GM23248 (cell line): Measurements from ENCODE around the gene CORO2A. TPM values are rescaled to one million over a fixed set of nuclear protein-coding genes. Genes with fewer than 3 reads are reported as not detected.

ENCODE experiments used
- DNase-seq: peaks from one replicate; pipeline ENCODE4 v3.0.0-alpha.2; 2015
- H2AFZ ChIP-seq: fragments of 200-600 bp; sonication (generic); 2 replicates; pipeline ENCODE4 v1.6.1; 2016; ENCODE audit warnings: antibody characterized with exemption
- H3F3A ChIP-seq: fragments of 200-600 bp; sonication (generic); 2 replicates; pipeline ENCODE4 v1.6.1; 2016; ENCODE audit warnings: mild to moderate bottlenecking, antibody characterized with exemption, mixed run types; ENCODE audit not compliant: insufficient read depth
- H3K27ac ChIP-seq: fragments of 200-600 bp; sonication (generic); 2 replicates; pipeline ENCODE4 v1.5.1; 2016; ENCODE audit warnings: mild to moderate bottlenecking
- H3K27me3 ChIP-seq: fragments of 200-600 bp; sonication (generic); replicated peaks from 2 replicates; pipeline ENCODE4 v1.6.1; 2016; ENCODE audit warnings: mild to moderate bottlenecking; ENCODE audit not compliant: insufficient read depth
- H3K36me3 ChIP-seq: fragments of 200-600 bp; sonication (generic); 2 replicates; pipeline ENCODE4 v1.6.1; 2016; ENCODE audit warnings: low read depth, mild to moderate bottlenecking
- H3K4me1 ChIP-seq: fragments of 200-600 bp; sonication (generic); 2 replicates; pipeline ENCODE4 v1.6.1; 2016; ENCODE audit warnings: mild to moderate bottlenecking; ENCODE audit not compliant: insufficient read depth
- H3K4me2 ChIP-seq: fragments of 200-600 bp; sonication (generic); one replicate; pipeline ENCODE4 v1.6.1; 2016; ENCODE audit warnings: mild to moderate bottlenecking; ENCODE audit not compliant: unreplicated experiment
- H3K4me3 ChIP-seq: fragments of 200-600 bp; sonication (generic); 2 replicates; pipeline ENCODE4 v1.5.1; 2016; ENCODE audit warnings: mild to moderate bottlenecking
- H3K79me2 ChIP-seq: fragments of 200-600 bp; sonication (generic); 2 replicates; pipeline ENCODE4 v1.6.1; 2016; ENCODE audit warnings: mild to moderate bottlenecking; ENCODE audit not compliant: insufficient read depth
- H3K9ac ChIP-seq: fragments of 200-600 bp; sonication (generic); 2 replicates; pipeline ENCODE4 v1.6.1; 2016; ENCODE audit warnings: mild to moderate bottlenecking
- H3K9me2 ChIP-seq: fragments of 200-600 bp; sonication (generic); 2 replicates; pipeline ENCODE4 v1.6.1; 2016; ENCODE audit warnings: mixed run types, mild to moderate bottlenecking, moderate library complexity; ENCODE audit not compliant: insufficient read depth
- H3K9me3 ChIP-seq: fragments of 200-600 bp; sonication (generic); one replicate; pipeline ENCODE4 v1.6.1; 2017; ENCODE audit warnings: low read depth
- H4K20me1 ChIP-seq: fragments of 200-600 bp; sonication (generic); 2 replicates; pipeline ENCODE4 v1.6.0; 2016; ENCODE audit not compliant: insufficient read depth
- EZH2 ChIP-seq: fragments of 200-600 bp; sonication (generic); IDR thresholded peaks from 2 replicates; pipeline ENCODE4 v1.6.1; 2018; ENCODE audit warnings: antibody characterized with exemption, mild to moderate bottlenecking; ENCODE audit not compliant: insufficient read depth, poor library complexity, severe bottlenecking
- EZH2phosphoT487 ChIP-seq: fragments of 200-600 bp; sonication (generic); IDR thresholded peaks from 2 replicates; pipeline ENCODE4 v1.6.1; 2018; ENCODE audit warnings: antibody characterized with exemption, moderate library complexity, mild to moderate bottlenecking, low read depth; ENCODE audit not compliant: insufficient read depth
- WGBS, 2 experiments: methylation state at CpG; one replicate each; pipeline ENCODE4 v1.1.6; 2015 to 2017; ENCODE audit warnings: low lambda C conversion rate in 2 of 2, low coverage in 1 of 2; ENCODE audit errors: missing lambda C conversion rate in 2 of 2; 5-methylcytosine and 5-hydroxymethylcytosine counted together
- in situ Hi-C: fragments of 300-500 bp; cut with MboI; formaldehyde crosslinking; loops from 2 replicates; pipeline ENCODE4 v1.15.0; 2020
- polyA plus RNA-seq: library from polyadenylated mRNA; unstranded; fragments of >200 nt; fragmentation: Nextera tagmentation; extraction: Ambion mirVana; gene quantifications from 2 replicates; pipeline ENCODE4 v1.2.1, GENCODE V29; 2016
- total RNA-seq: library from RNA; depleted of rRNA; stranded (reverse); fragments of >200 nt; shearing (Covaris generic); gene quantifications from 2 replicates; pipeline ENCODE4 v1.2.3, GENCODE V29; 2014

The CORO2A gene
- total and polyA plus RNA-seq, 2 experiments from 2014 or later = 0.86 to 1.3 TPM

DNA sequence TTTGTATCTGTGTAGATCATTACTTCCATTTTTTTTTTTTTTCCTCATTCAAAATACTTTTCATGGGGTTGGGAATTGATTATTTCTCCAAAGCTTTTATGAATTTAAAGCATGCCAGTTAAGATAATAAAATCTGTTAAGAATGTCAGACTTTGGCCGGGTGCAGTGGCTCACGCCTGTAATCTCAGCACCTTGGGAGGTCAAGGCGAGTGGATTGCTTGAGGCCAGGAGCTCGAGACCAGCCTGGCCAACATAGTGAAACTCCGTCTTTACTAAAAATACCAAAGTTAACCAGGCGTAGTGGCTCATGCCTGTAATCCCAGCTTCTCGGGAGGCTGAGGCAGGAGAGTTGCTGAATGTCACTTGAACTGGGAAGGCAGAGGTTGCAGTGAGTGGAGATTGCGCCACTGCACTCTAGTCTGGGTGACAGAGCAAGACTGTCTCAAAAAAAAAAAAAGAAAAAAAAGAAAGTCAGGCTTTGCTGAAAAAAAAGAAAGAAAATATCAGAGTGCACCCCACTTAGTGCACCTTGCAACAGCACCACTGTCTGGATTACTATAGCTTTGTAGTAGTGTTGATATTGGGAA, 44.6 kb upstream of the CORO2A start:
- H3K79me2 ChIP-seq = peaks cover 68% of the 10 kb centered on the region
- WGBS, 2 experiments = 96 to 98% methylated on average over 8 of the region's 8 CpGs
- H3F3A ChIP-seq = peaks cover 24% of the 10 kb centered on the region
- TF ChIP-seq EZH2 (no peak), EZH2phosphoT487 (no peak)
- no peak for DNase-seq
- in situ Hi-C loops = no loop called here
- H2AFZ ChIP-seq = no peak overlapping the region
- no peaks in the 10 kb centered on the region for H3K9me2 ChIP-seq
- no peaks in the 10 kb centered on the region for H3K27me3 ChIP-seq
- H3K9me3 ChIP-seq = no peaks in the 10 kb centered on the region
- no peak overlapping the region for H3K9ac ChIP-seq
- no peak overlapping the region for H3K27ac ChIP-seq
- no peak overlapping the region for H3K4me2 ChIP-seq
- H3K4me1 ChIP-seq = peaks cover 8% of the 10 kb centered on the region
- peaks cover 68% of the 10 kb centered on the region; the same call in 1 of the 2 replicates for H3K36me3 ChIP-seq
- no peaks in the 10 kb centered on the region for H4K20me1 ChIP-seq
- no peak overlapping the region for H3K4me3 ChIP-seq

DNA sequence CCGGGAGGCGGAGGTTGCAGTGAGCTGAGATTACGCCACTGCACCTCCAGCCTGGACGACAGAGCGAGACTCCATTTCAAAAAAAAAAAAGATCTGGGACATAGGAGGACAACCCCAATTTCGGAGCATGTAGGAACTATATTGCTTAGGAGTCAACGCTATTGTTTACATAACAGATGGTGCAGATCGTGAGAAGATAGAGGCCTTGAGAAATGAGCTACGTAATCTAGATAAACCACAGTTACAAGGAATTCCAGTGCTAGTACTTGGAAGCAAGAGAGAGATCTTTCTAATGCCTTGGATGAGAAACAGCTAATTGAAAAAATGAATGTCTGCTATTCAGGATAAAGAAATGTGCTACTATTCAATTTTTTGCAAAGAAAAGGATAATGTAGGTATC, 42.7 kb upstream of the CORO2A start:
- TF ChIP-seq EZH2 (no peak), EZH2phosphoT487 (no peak)
- peaks cover 50% of the 10 kb centered on the region for H3K79me2 ChIP-seq
- H3K4me1 ChIP-seq = peaks cover 17% of the 10 kb centered on the region

DNA sequence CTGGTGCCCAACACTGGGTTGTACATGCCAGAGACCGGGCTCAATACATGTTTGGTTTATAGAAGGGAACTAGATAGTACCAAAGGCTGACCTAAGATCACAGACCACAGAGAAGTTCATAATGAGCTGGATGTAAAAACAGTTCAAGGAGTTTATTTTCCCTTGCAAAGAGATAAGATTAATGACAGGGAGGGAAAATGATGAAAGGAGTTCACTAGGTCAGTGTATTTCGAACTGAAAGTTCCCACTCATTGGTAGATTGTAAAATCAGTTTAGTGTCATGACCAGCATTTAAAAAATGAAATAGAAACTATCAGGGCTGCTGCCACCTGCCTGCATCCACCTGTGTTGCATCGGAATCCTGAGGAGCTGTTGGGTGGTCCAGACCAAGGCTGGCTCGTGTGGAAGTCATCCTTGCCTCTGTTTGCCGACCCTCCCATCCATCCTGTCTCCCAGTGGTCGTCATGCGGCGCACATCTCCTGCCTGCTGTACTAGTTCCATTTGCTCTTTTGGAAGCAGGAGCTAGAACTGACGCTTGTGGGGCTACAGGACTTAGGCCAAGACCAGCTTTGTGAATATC, 41.9 kb upstream of the CORO2A start:
- peaks cover 24% of the 10 kb centered on the region for H3F3A ChIP-seq
- H3K9me2 ChIP-seq = no peaks in the 10 kb centered on the region
- no peak for DNase-seq
- no peaks in the 10 kb centered on the region for H4K20me1 ChIP-seq
- H3K27me3 ChIP-seq = no peaks in the 10 kb centered on the region
- no peak overlapping the region for H3K4me2 ChIP-seq
- H2AFZ ChIP-seq = no peak overlapping the region
- peaks cover 67% of the 10 kb centered on the region for H3K36me3 ChIP-seq
- no peak for TF ChIP-seq EZH2phosphoT487
- TF ChIP-seq EZH2 = no peak
- H3K4me3 ChIP-seq = no peak overlapping the region
- 86 to 91% methylated on average over 9 of the region's 9 CpGs for WGBS, 2 experiments
- H3K9ac ChIP-seq = no peak overlapping the region
- peaks cover 45% of the 10 kb centered on the region for H3K79me2 ChIP-seq
- no peak overlapping the region for H3K27ac ChIP-seq
- in situ Hi-C loops = no loop called here
- no peaks in the 10 kb centered on the region for H3K9me3 ChIP-seq
- peaks cover 17% of the 10 kb centered on the region for H3K4me1 ChIP-seq

More for the DNA sequence above, 42.7 kb upstream of the CORO2A start:
- DNase-seq = no peak
- in situ Hi-C loops = no loop called here
- H3K4me2 ChIP-seq = no peak overlapping the region
- H3K27me3 ChIP-seq = no peaks in the 10 kb centered on the region
- no peak overlapping the region for H3K4me3 ChIP-seq
- H3K36me3 ChIP-seq = peaks cover 67% of the 10 kb centered on the region
- no peaks in the 10 kb centered on the region for H3K9me3 ChIP-seq
- H3K9ac ChIP-seq = no peak overlapping the region
- peaks cover 24% of the 10 kb centered on the region for H3F3A ChIP-seq
- H4K20me1 ChIP-seq = no peaks in the 10 kb centered on the region
- no peak overlapping the region for H2AFZ ChIP-seq
- no peaks in the 10 kb centered on the region for H3K9me2 ChIP-seq
- WGBS, 2 experiments = 81 to 86% methylated on average over 9 of the region's 9 CpGs
- H3K27ac ChIP-seq = no peak overlapping the region

DNA sequence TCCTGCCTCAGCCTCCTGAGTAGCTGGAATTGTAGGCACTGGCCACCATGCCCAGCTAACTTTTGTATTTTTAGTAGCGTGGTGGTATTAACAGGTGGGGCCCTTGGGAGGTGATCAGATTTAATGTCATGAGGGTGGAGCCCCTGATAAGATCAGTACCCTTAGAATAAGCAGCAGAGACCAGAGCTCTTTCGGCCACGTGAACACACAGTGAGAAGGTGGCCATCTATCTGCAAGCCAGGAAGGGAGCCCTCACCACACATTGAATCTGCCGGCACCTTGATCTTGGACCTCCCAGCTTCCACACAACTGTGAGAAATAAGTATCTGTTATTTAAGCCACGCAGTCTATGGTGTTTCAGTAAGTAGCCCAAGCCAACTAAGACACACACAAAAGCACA, 40.5 kb upstream of the CORO2A start:
- TF ChIP-seq EZH2phosphoT487 = no peak
- TF ChIP-seq EZH2 = no peak
- Histone ChIP-seq H3K4me3 (no peak overlapping the region), H3K4me1 (peaks cover 17% of the 10 kb centered on the region), H3K9me3 (no peaks in the 10 kb centered on the region), H3K9me2 (no peaks in the 10 kb centered on the region), H3K4me2 (no peak overlapping the region), H3K36me3 (peaks cover 78% of the 10 kb centered on the region), H4K20me1 (no peaks in the 10 kb centered on the region), H2AFZ (no peak overlapping the region), H3K27ac (peak overlapping the region; percentile 59), H3K79me2 (peaks cover 32% of the 10 kb centered on the region), H3F3A (peaks cover 24% of the 10 kb centered on the region), H3K9ac (peak overlapping the region; percentile 34; the same call in 1 of the 2 replicates), H3K27me3 (no peaks in the 10 kb centered on the region)
- in situ Hi-C loops = no loop called here
- no peak for DNase-seq
- 99 to 100% methylated on average over 5 of the region's 5 CpGs for WGBS, 2 experiments
